ENCODE measurements around the gene LRIG1. TPM values are rescaled to one million over a fixed set of nuclear protein-coding genes. Genes with fewer than 3 reads are reported as not detected.

Gene LRIG1
- total and polyA plus RNA-seq, 10 of the 15 experiments (the other 5 are each of a cell fraction or from before 2014, with no cell fraction given): 0.84 to 16.4 (median 8.1) TPM

DNA sequence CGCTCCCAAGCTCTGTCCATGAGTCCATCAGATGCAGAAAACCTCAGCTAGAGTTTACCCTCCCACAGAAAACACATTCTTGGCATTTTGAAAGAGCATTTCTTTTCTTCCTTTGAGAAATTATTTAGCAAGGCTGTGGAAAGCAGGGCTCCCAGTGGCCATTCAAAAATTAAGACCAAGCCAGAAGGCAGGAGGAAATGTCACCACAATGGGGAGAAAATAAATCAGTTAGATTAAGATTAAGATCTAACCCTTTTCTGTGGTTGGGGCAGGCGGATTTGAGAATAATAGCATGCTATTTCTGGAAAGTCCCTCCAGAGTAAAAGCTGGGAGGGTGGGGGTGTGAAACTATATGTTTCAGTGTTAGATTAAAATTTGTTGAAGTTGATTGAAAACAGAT lies 20.2 kb downstream of the LRIG1 start:
- WGBS (ENCODE audit: insufficient coverage, insufficient replicate concordance, low lambda C conversion rate, missing lambda C conversion rate): 0% methylated on average over 2 of the region's 2 CpGs
- ChIA-PET POLR2A (interaction anchor here (1.4 to 2.6 kb wide), 3 partner anchors 11 to 38 kb away, joined by 3 to 7 read pairs (median 3); no protein-coding TSS in a partner anchor), SMC1A (ENCODE audit: uncharacterized antibody, unreplicated experiment) (interaction anchor here (0.6 to 6.6 kb wide), 4 partner anchors 11 to 804 kb away, joined by 4 to 62 read pairs (median 7); no protein-coding TSS in a partner anchor), RAD21 (ENCODE audit: unreplicated experiment) (interaction anchor here (1.4 to 4.0 kb wide), 4 partner anchors 9 to 13 kb away, joined by 3 to 23 read pairs (median 7); no protein-coding TSS in a partner anchor), CTCF (interaction anchor here (1.0 to 2.0 kb wide), 6 partner anchors 9 to 227 kb away, joined by 3 to 9 read pairs (median 4); no protein-coding TSS in a partner anchor)
- FAIRE-seq (no peak), DNase-seq (ENCODE audit: low read depth, low spot score) (peak; percentile 40), ATAC-seq (peak; percentile 70)
- H3K36me3 ChIP-seq (ENCODE audit: control insufficient read depth in 2 of 2, insufficient read depth in 2 of 2, low read length in 1 of 2): no peaks in the 10 kb centered on the region
- no peaks in the 10 kb centered on the region for H4K20me1 ChIP-seq (ENCODE audit: control insufficient read depth, insufficient read depth)
- peaks cover 9% of the 10 kb centered on the region for H3K9me3 ChIP-seq (replicated peaks; ENCODE audit: control insufficient read depth, insufficient read depth, low read length)
- H3K27me3 ChIP-seq (replicated peaks in 1 of 2; ENCODE audit: control insufficient read depth in 2 of 2, insufficient read depth in 2 of 2, low read length in 1 of 2): no peaks in the 10 kb centered on the region
- intact Hi-C loops (cut with micrococcal nuclease; ENCODE audit: unreplicated experiment) (loop anchor here (1.0 to 5.0 kb wide), 3 partner anchors 11 to 88 kb away; no protein-coding TSS in a partner anchor), in situ Hi-C loops (cut with MboI) (no loop called here)
- peak overlapping the region; percentile 38 for H3K27ac ChIP-seq (ENCODE audit: control insufficient read depth, insufficient read depth)
- no TSS peak for BruUV-seq (replicated peaks)
- no peak overlapping the region for H3K4me3 ChIP-seq
- no peak overlapping the region for H2AFZ ChIP-seq (ENCODE audit: control insufficient read depth, low read depth, low read length)
- H3K9ac ChIP-seq (ENCODE audit: control insufficient read depth, insufficient read depth, low read length): no peak overlapping the region
- H3K4me2 ChIP-seq (ENCODE audit: control insufficient read depth, insufficient read depth): peak overlapping the region; percentile 68
- H3K4me1 ChIP-seq (ENCODE audit: control insufficient read depth, insufficient read depth, low read length): peaks cover 41% of the 10 kb centered on the region
- H3K79me2 ChIP-seq (ENCODE audit: control insufficient read depth, insufficient read depth, low read length): peaks cover 4% of the 10 kb centered on the region; the same call in 1 of the 2 replicates
- TF ChIP-seq SUPT20H (IDR thresholded peaks at IDR 0.05; ENCODE audit: borderline replicate concordance, control insufficient read depth, low read depth, low read length) (no peak), CHD1 (IDR thresholded peaks at IDR 0.05; ENCODE audit: low read depth, low read length) (no peak), NFXL1 (IDR thresholded peaks at IDR 0.05; ENCODE audit: borderline replicate concordance) (no peak), IRF4 (IDR thresholded peaks at IDR 0.05; ENCODE audit: low read depth, low read length) (no peak), TCF7 (IDR thresholded peaks at IDR 0.05; ENCODE audit: borderline replicate concordance) (no peak), EED (IDR thresholded peaks at IDR 0.05; ENCODE audit: low read depth) (no peak), NR2F1 (conservative IDR thresholded peaks at IDR 0.05) (no peak), ZNF207 (IDR thresholded peaks at IDR 0.05; ENCODE audit: borderline replicate concordance) (no peak), ZBED1 (IDR thresholded peaks at IDR 0.05; ENCODE audit: borderline replicate concordance) (no peak), MTA3 (IDR thresholded peaks at IDR 0.05; ENCODE audit: borderline replicate concordance, low read length) (peak; percentile 46; the same call in 1 of the 2 replicates), SMARCA5 (IDR thresholded peaks at IDR 0.05) (no peak), CEBPZ (IDR thresholded peaks at IDR 0.05; ENCODE audit: low read depth, low read length) (no peak), CBX5 (IDR thresholded peaks at IDR 0.05; ENCODE audit: low read depth) (no peak), ZNF384 (IDR thresholded peaks at IDR 0.05; ENCODE audit: borderline replicate concordance, low read depth, low read length) (no peak), CHD2 (IDR thresholded peaks at IDR 0.05; ENCODE audit: borderline replicate concordance, low read depth, low read length) (no peak), ZNF622 (IDR thresholded peaks at IDR 0.05) (no peak), HDAC2 (IDR thresholded peaks at IDR 0.05) (no peak), JUNB (IDR thresholded peaks at IDR 0.05) (peak; percentile 59), HDAC6 (IDR thresholded peaks at IDR 0.05; ENCODE audit: unreplicated experiment) (no peak), SREBF2 (IDR thresholded peaks at IDR 0.05; ENCODE audit: low read length) (no peak), NR2C1 (IDR thresholded peaks at IDR 0.05) (no peak), RB1 (IDR thresholded peaks at IDR 0.05; ENCODE audit: borderline replicate concordance) (no peak), TCF3 (IDR thresholded peaks at IDR 0.05; ENCODE audit: borderline replicate concordance, insufficient read depth, low read depth, low read length) (no peak), MYB (IDR thresholded peaks at IDR 0.05; ENCODE audit: borderline replicate concordance, low read depth, low read length) (no peak)
